Vagina (tissue), 2 donors: ENCODE measurements around the gene SRRM4.

Experiments used
- CTCF ChIP-seq, 3 experiments: fragments of 450-650 bp in 2 of 3; fragments of 200-600 bp in 1 of 3; sonication (generic) in 1 of 3; IDR thresholded peaks; one replicate each; pipeline ENCODE4 v1.5.1; 2017 to 2019; ENCODE audit warnings: antibody characterized with exemption in 3 of 3, mild to moderate bottlenecking in 2 of 3, moderate library complexity in 2 of 3
- POLR2A ChIP-seq, 2 donors: fragments of 450-650 bp; IDR thresholded peaks; one replicate each; pipeline ENCODE4 v1.6.1; 2017; ENCODE audit warnings: antibody characterized with exemption in 2 of 2, mild to moderate bottlenecking in 2 of 2, moderate library complexity in 2 of 2
- POLR2AphosphoS5 ChIP-seq, 2 donors: sonication (generic); formaldehyde crosslinking; IDR thresholded peaks; one replicate each; pipeline ENCODE4 v1.9.0; 2017; ENCODE audit warnings: antibody characterized with exemption in 2 of 2, mild to moderate bottlenecking in 2 of 2, low read depth in 1 of 2; ENCODE audit not compliant: insufficient read depth in 1 of 2

GRCh38 chr12:118982984-118983761, 1.8 kb downstream of the SRRM4 start:
- TF ChIP-seq POLR2AphosphoS5 (IDR thresholded peaks at IDR 0.05; ENCODE audit: insufficient read depth in 1 of 2, low read depth in 1 of 2) (no peak), CTCF (IDR thresholded peaks at IDR 0.05) (no peak), POLR2A (IDR thresholded peaks at IDR 0.05) (no peak)
